B cell (primary cell): ENCODE data around the gene TBXA2R. TPM values are rescaled to one million over a fixed set of nuclear protein-coding genes. Genes with fewer than 3 reads are reported as not detected.

Experiments
- ATAC-seq: fragments of 200-7000 bp; cut with Tn5 transposase; one replicate; pipeline ENCODE4 v1.10.0; 2021; ENCODE audit warnings: low read depth, mild to moderate bottlenecking, moderate number of reproducible peaks, moderate library complexity
- CTCF ChIA-PET: fragments of 350-600 bp; sonication (Branson Sonifier 250); formaldehyde crosslinking; loops from one replicate; lab custom pipeline; 2021; ENCODE audit warnings: antibody characterized with exemption, inconsistent platforms; lab: Charles Lee
- POLR2A ChIA-PET: fragments of 350-600 bp; sonication (Branson Sonifier 250); formaldehyde crosslinking; loops from one replicate; lab custom pipeline; 2021; ENCODE audit warnings: antibody characterized with exemption; lab: Charles Lee
- DNase-seq: peaks from one replicate; pipeline ENCODE4 v3.0.0; 2013
- H2AFZ ChIP-seq: 2 replicates; pipeline ENCODE4 v1.6.1; 2012; ENCODE audit warnings: mild to moderate bottlenecking, low read depth, low read length; ENCODE audit not compliant: insufficient read depth, poor library complexity, severe bottlenecking
- H3K27ac ChIP-seq, 2 donors: 1 replicate in 1 of 2; 2 replicates in 1 of 2; pipeline ENCODE4 v1.5.1; 2012 to 2013; ENCODE audit warnings: low read length in 2 of 2, mild to moderate bottlenecking in 2 of 2, moderate library complexity in 1 of 2
- H3K27me3 ChIP-seq, 4 experiments: fragments of 200-600 bp in 1 of 4; sonication (generic) in 1 of 4; replicated peaks in 1 of 4; 1 replicate in 2 of 4; 2 replicates in 2 of 4; pipeline versions ENCODE4 v1.6.1 to v1.7.0; 2013 to 2016; ENCODE audit warnings: low read length in 3 of 4, mild to moderate bottlenecking in 2 of 4, mixed read lengths in 1 of 4, moderate library complexity in 1 of 4; ENCODE audit not compliant: insufficient read depth in 4 of 4, control insufficient read depth in 3 of 4; ENCODE audit errors: control extremely low read depth in 1 of 4
- H3K36me3 ChIP-seq, 2 experiments: replicated peaks in 1 of 2; 1 replicate in 1 of 2; 2 replicates in 1 of 2; pipeline versions ENCODE4 v1.6.1 to v1.7.1; 2013; ENCODE audit warnings: low read length in 1 of 2; ENCODE audit not compliant: insufficient read depth in 2 of 2, control insufficient read depth in 1 of 2; ENCODE audit errors: control extremely low read depth in 1 of 2, extremely low read depth in 1 of 2
- H3K4me1 ChIP-seq, 2 donors: fragments of 200-600 bp in 1 of 2; sonication (generic) in 1 of 2; 1 replicate in 1 of 2; 2 replicates in 1 of 2; pipeline versions ENCODE4 v1.5.1 to v1.6.1; 2013 to 2017; ENCODE audit warnings: low read length in 2 of 2; ENCODE audit not compliant: control insufficient read depth in 2 of 2, insufficient read depth in 2 of 2
- H3K4me2 ChIP-seq: replicated peaks from 2 replicates; pipeline ENCODE3; 2012; ENCODE audit warnings: mild to moderate bottlenecking, low read depth, low read length; ENCODE audit not compliant: poor library complexity, severe bottlenecking
- H3K4me3 ChIP-seq, 5 experiments: fragments of 200-600 bp in 1 of 5; sonication (generic) in 1 of 5; 1 replicate in 3 of 5; 2 replicates in 2 of 5; pipeline versions ENCODE4 v1.5.1 to v1.7.0; 2011 to 2016; ENCODE audit warnings: low read length in 4 of 5, mild to moderate bottlenecking in 4 of 5, low read depth in 2 of 5, control low read depth in 1 of 5, moderate library complexity in 1 of 5; ENCODE audit not compliant: insufficient read depth in 1 of 5; ENCODE audit errors: control extremely low read depth in 1 of 5, extremely low read depth in 1 of 5
- H3K79me2 ChIP-seq: fragments of 200-600 bp; sonication (generic); one replicate; pipeline ENCODE4 v1.6.0; 2016; ENCODE audit warnings: low read length; ENCODE audit not compliant: control insufficient read depth, insufficient read depth
- H3K9ac ChIP-seq: fragments of 200-600 bp; sonication (generic); 2 replicates; pipeline ENCODE4 v1.6.1; 2017; ENCODE audit warnings: mild to moderate bottlenecking, low read length, moderate library complexity
- H3K9me3 ChIP-seq, 3 donors: one replicate each; pipeline versions ENCODE4 v1.6.1 to v1.7.1; 2013; ENCODE audit warnings: low read length in 2 of 3; ENCODE audit not compliant: control insufficient read depth in 2 of 3, insufficient read depth in 1 of 3; ENCODE audit errors: control extremely low read depth in 1 of 3
- H4K20me1 ChIP-seq: 2 replicates; pipeline ENCODE4 v1.6.0; 2012; ENCODE audit warnings: mild to moderate bottlenecking, low read length; ENCODE audit not compliant: insufficient read depth, control insufficient read depth, poor library complexity, severe bottlenecking
- H3K27ac Mint-ChIP-seq: one replicate; pipeline ENCODE4 v1.8.0; 2021; ENCODE audit warnings: mixed read lengths
- H3K27me3 Mint-ChIP-seq: one replicate; pipeline ENCODE4 v1.8.0; 2021; ENCODE audit warnings: mixed read lengths
- H3K4me1 Mint-ChIP-seq: one replicate; pipeline ENCODE4 v1.8.0; 2021; ENCODE audit warnings: mixed read lengths
- H3K4me3 Mint-ChIP-seq: one replicate; pipeline ENCODE4 v1.8.0; 2021; ENCODE audit warnings: mixed read lengths
- H3K9me3 Mint-ChIP-seq: one replicate; pipeline ENCODE4 v1.8.0; 2022; ENCODE audit warnings: mixed read lengths; ENCODE audit not compliant: insufficient read depth
- CTCF ChIP-seq: fragments of 200-600 bp; IDR thresholded peaks from one replicate; pipeline ENCODE4 v1.8.0; 2022; ENCODE audit warnings: antibody characterized with exemption, mild to moderate bottlenecking
- EZH2 ChIP-seq: IDR thresholded peaks from 2 replicates; pipeline ENCODE4 v1.6.1; 2012; ENCODE audit warnings: borderline replicate concordance, low read depth, mild to moderate bottlenecking, moderate library complexity, low read length; ENCODE audit not compliant: insufficient read depth, poor library complexity, severe bottlenecking
- WGBS: methylation state at CpG from one replicate; pipeline ENCODE4 v1.1.5; 2013; ENCODE audit warnings: missing lambda C conversion rate; ENCODE audit not compliant: insufficient coverage; 5-methylcytosine and 5-hydroxymethylcytosine counted together
- intact Hi-C: fragments of 100-400 bp; cut with micrococcal nuclease; formaldehyde crosslinking; loops from one replicate; pipeline ENCODE4 v1.10.0; 2022
- polyA plus RNA-seq: library from polyadenylated mRNA; depleted of rRNA; stranded (reverse); fragments of >200 nt; gene quantifications from 2 replicates; pipeline ENCODE4 v1.2.3, GENCODE V29; 2012
- total RNA-seq, 2 donors: library from RNA; stranded (reverse); fragments of 120-200 nt in 1 of 2; gene quantifications; 1 replicate in 1 of 2; 2 replicates in 1 of 2; pipeline versions ENCODE4 v1.2.3 to v1.2.4, GENCODE V29; 2013 to 2022

TBXA2R gene
- total and polyA plus RNA-seq, 2 donors (not counting 1 experiment from before 2014, with no cell fraction given): 3.9 to 7.9 TPM

- peak within 1 kb of the TSS; percentile 96 to 98 for H3K27ac ChIP-seq
- H3K9ac ChIP-seq: peak within 1 kb of the TSS; percentile 87
- H4K20me1 ChIP-seq: peaks cover 40% of the 10 kb centered on the region
- under 1% methylated on average over 76 of the region's 80 CpGs for WGBS
- ChIA-PET POLR2A (no interaction called here), CTCF (interaction anchor here (0.8 to 1.4 kb wide), 3 partner anchors 39 to 80 kb away, joined by 3 read pairs; no protein-coding TSS in a partner anchor)
- H3K36me3 ChIP-seq: peaks cover 0 to 8% of the 10 kb centered on the region in 2 experiments
- peak within 1 kb of the TSS; percentile 86 for H3K4me2 ChIP-seq
- H3K27me3 Mint-ChIP-seq: no peaks in the 10 kb centered on the region
- H3K4me1 ChIP-seq: peaks cover 17 to 21% of the 10 kb centered on the region in 2 donors
- ATAC-seq (peak; percentile 98), DNase-seq (peak; percentile 99)
- H3K9me3 Mint-ChIP-seq: no peaks in the 10 kb centered on the region
- peak within 1 kb of the TSS; percentile 96 for H2AFZ ChIP-seq
- no peaks in the 10 kb centered on the region for H3K27me3 ChIP-seq
- TF ChIP-seq CTCF (no peak), EZH2 (no peak)
- H3K4me1 Mint-ChIP-seq: peaks cover 26% of the 10 kb centered on the region
- H3K4me3 ChIP-seq: peak within 1 kb of the TSS; percentile 70 to 98 (median 76)
- peaks cover 42% of the 10 kb centered on the region for H3K79me2 ChIP-seq
- intact Hi-C loops: loop anchor here (1.0 to 2.0 kb wide), 5 partner anchors 54 to 137 kb away; partner anchors contain the start of genes DOHH, HMG20B and MFSD12
- peak within 1 kb of the TSS; percentile 96 for H3K4me3 Mint-ChIP-seq
- no peaks in the 10 kb centered on the region for H3K9me3 ChIP-seq
- peak within 1 kb of the TSS; percentile 100 for H3K27ac Mint-ChIP-seq
Observed at GRCh38 chr19:3626473-3627350, 20.0 kb upstream of the TBXA2R start, which contains the start of gene CACTIN. TSS of gene CACTIN (minus strand) at chr19:3626790. CDS start at chr19:3626762, 28 bp downstream.
